ENCODE results near the gene ACTL8.
"Not testable (repeated sequence)": the region's sequence is repeated elsewhere in the genome, so short reads cannot be mapped to it uniquely, and the experiment has no call there.

ACTL8 gene

DNA sequence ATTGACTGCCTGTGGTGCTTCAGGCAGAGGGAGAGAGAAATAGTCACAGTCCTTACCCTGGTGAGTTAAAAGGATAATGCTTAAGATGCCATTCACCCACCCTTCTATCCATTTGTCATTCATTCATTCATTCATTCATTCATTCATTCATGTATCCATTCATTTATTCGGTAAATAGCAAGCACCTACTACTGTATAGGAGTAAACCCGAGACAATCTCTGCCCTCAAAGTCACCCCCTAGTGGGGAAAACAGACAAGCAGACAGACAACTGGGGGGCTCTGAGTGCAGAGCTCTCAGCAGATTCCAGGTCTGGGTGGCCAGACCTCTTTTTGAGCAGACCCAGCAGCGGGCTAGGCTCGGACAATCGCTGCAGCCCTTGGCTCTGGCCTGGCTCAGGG lies 14.1 kb upstream of the ACTL8 start:
- TF ChIP-seq, protein P1, sequence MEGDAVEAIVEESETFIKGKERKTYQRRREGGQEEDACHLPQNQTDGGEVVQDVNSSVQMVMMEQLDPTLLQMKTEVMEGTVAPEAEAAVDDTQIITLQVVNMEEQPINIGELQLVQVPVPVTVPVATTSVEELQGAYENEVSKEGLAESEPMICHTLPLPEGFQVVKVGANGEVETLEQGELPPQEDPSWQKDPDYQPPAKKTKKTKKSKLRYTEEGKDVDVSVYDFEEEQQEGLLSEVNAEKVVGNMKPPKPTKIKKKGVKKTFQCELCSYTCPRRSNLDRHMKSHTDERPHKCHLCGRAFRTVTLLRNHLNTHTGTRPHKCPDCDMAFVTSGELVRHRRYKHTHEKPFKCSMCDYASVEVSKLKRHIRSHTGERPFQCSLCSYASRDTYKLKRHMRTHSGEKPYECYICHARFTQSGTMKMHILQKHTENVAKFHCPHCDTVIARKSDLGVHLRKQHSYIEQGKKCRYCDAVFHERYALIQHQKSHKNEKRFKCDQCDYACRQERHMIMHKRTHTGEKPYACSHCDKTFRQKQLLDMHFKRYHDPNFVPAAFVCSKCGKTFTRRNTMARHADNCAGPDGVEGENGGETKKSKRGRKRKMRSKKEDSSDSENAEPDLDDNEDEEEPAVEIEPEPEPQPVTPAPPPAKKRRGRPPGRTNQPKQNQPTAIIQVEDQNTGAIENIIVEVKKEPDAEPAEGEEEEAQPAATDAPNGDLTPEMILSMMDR (IDR thresholded peaks at IDR 0.05; ENCODE audit: low read depth, low read length, missing control alignments) = no peak
- DNase-seq (ENCODE audit: extremely low read depth, low read depth) = no peak
- H3K4me3 ChIP-seq (replicated peaks; ENCODE audit: low read depth, low read length) = no peak overlapping the region

DNA sequence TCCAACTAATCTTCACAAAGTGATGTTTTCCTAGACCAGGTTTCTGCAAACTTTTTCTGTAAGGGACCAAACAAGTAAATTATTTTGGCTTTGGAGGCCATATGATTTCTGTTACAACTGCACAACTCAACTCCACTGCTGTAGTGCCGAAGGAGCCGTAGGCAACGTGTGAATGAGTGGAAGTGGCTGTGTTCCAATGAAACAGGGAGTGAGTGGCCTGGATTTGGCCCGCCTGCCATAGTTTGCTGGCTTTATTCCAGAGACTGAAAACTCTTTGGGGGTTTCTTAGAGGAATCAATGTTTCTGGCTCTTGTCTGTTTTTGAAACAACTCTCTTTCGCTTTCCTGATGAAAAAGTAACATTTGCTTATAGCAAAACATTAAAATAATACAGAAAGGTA lies 12.6 kb upstream of the ACTL8 start:
- H3K4me3 ChIP-seq (replicated peaks; ENCODE audit: low read depth, low read length) = no peak overlapping the region
- no peak for DNase-seq (ENCODE audit: extremely low read depth, low read depth)
- TF ChIP-seq, protein P1 (IDR thresholded peaks at IDR 0.05; ENCODE audit: low read depth, low read length, missing control alignments) = no peak

DNA sequence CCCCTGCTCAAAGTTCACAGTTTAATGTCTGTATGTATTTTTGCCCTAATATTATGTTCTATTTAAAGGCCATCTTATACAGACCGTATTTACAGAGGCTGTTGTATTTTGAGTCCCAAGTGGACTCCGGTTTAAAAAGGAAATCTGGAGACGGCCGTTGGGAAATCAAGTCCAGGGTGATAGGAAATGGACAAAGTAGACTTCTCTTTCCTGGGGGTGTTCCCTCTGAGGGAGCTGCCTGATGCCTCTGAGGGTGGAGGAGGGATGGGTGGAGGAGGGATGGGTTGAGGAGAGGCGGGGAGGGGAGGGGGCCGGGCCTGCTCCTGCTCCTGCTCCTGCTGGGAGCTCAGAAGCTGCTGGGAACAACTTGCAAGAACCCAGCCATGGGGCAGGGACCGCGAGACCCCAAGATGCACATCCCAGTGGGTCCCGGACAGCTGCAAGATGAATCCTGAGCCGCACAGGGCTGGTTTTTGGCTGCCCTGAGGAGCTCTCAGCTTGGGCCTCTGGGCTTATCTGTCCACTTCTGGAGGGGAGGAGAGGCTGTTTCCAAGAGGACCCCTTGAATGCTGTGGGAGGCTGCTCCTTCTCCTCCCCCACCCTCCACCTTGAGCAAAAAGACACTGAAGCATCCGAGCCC lies 12.0 kb upstream of the ACTL8 start:
- no peak overlapping the region for H3K4me3 ChIP-seq (replicated peaks; ENCODE audit: low read depth, low read length)
- no peak for DNase-seq (ENCODE audit: extremely low read depth, low read depth)
- TF ChIP-seq, protein P1 (IDR thresholded peaks at IDR 0.05; ENCODE audit: low read depth, low read length, missing control alignments) = no peak

DNA sequence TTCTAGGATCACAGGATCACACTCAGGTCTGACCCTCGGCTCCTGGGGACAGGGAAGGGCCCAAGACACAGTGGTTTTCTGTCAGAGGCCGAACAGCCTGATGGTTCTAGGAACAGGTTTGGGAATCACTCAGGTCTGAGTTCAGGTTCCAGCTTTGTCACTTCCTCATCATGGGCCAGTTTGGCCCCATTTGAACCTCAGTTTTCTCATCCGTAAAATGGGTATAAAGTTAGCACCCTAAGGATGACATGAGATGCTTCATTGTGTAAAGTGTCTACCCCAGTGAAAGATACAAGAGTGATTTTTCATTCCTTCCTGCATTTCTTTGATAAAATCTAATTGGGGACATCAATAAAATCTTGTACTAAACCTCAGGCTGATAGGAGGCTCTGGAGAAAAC lies 11.2 kb upstream of the ACTL8 start:
- no peak for DNase-seq (ENCODE audit: extremely low read depth, low read depth)
- TF ChIP-seq, protein P1 (IDR thresholded peaks at IDR 0.05; ENCODE audit: low read depth, low read length, missing control alignments) = no peak

DNA sequence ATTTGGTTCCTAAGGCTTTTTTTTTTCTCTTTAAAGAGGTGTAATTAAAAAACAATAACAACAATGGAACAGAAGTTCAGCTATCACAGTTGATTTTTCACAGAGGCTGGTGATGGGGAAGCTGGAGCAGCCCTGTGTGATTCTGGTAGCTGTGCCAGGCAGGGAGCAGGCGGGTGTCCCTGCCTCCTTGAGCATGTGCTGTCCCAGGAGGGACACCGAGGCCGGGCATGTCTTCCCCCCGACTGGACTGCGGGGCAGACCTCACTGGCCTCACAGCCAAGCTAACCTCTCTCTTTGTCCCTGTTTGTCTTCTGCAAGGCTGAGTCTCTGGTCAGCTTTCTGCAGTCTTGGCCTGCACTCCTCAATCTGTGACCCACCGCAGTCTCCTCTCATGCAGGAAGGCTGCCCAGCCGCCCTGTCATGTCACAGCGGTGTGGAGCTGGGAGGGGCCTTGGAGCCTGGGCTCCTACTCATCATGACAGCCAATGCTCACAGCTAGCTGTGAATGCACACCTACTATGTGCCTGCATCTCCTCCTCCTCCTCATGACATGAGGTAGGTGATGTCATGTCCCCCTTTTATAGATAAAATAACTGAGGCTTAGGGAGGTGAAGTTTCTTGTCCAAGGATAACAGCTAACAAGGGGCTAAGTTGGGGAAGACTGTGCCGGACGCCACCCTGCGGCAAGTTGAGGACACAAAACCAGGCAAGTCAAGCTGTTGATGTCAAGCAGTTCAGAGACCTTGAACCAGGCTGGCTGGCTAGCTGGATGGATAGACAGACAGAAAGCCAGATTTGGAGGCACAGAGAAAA lies 10.3 kb upstream of the ACTL8 start:
- DNase-seq (ENCODE audit: extremely low read depth, low read depth) = no peak
- TF ChIP-seq, protein P1 (IDR thresholded peaks at IDR 0.05; ENCODE audit: low read depth, low read length, missing control alignments) = no peak

More for the DNA sequence above, 11.2 kb upstream of the ACTL8 start:
- no peak overlapping the region for H3K4me3 ChIP-seq (replicated peaks; ENCODE audit: low read depth, low read length)

DNA sequence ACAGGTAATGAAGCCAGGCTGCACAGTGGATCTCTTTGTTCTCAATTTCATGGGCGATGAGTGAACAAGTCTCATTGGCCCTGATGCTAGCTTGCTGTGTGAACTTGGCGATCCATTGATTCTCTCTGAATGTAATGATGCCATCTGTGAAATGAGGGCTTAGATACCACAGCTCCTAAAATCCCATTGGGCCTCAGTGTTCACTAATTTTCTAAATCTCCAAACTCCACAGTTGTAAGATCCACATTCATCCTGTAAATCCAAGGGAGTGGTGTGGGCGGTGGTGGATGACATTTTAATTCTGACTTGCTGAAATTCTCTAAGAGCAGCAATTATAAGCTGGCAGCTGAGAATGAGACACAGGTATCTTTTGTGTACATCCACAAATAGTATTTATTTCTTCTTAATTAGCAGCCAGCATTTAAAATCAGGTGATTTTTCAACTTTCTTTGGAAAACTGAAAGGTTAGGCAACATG lies 9.6 kb upstream of the ACTL8 start:
- H3K4me3 ChIP-seq (replicated peaks; ENCODE audit: low read depth, low read length) = no peak overlapping the region
- DNase-seq (ENCODE audit: extremely low read depth, low read depth) = no peak
- TF ChIP-seq, protein P1 (IDR thresholded peaks at IDR 0.05; ENCODE audit: low read depth, low read length, missing control alignments) = no peak

More for the DNA sequence above, 10.3 kb upstream of the ACTL8 start:
- no peak overlapping the region for H3K4me3 ChIP-seq (replicated peaks; ENCODE audit: low read depth, low read length)

DNA sequence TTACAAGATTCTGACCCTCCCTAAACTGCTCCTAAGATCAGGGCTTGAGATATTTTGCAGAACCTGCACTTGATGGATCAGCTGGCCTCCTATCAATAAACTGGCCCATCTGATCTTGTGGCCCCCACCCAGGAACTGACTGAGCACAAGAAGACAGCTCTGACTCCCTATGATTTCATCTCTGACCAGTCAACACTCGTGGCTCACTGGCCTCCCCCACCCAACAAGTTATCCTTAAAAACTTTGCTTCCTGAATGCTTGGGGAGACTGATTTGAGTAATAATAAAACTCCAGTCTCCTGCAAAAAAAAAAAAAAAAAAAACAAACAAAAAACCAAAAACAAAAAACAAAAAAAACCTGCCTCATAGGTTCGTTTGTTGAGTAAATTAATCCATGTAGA lies 8.9 kb upstream of the ACTL8 start:
- H3K4me3 ChIP-seq (replicated peaks; ENCODE audit: low read depth, low read length); DNase-seq (ENCODE audit: extremely low read depth, low read depth): not testable (repeated sequence)

Measured in HFF-Myc (cell line).